ENCODE results near the gene PRTG. TPM values are rescaled to one million over a fixed set of nuclear protein-coding genes. Genes with fewer than 3 reads are reported as not detected.
A peak's percentile ranks its signal among the peaks of the same experiment; 100 is the strongest.

PRTG gene
- total RNA-seq, 4 donors from 2014 or later: 4.1 to 37.2 (median 23.3) TPM

DNA sequence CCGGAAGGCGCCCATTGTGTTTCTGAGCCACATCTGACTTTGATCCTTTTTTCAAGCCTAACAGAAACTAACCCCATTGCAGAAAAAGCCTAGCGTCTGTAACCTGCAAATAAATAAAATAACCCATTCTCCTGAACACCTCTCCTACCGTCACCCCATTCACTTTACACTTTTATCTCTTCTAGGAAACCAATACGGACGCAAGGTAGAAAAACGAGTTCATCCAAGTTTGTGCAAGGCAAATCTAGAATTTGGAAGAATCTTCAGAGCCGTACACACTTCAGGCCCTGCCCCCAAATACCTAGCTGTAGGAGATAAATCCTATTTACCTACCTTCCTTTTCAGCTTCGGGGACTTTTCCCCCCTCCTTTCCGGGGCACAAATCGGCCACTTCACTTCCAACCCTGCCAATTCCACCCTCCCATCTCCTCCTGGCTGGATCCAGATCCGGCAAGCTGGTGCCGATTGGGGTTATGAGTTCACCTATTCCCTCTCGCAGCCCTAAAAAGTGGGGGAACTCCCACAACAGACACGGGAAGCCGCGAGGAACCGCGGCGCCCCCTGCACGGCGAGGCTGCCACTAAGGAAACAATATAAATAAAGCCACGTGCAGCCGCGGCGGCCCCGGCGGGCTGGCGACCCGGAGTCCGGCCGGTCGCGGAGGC, 987 bp downstream of the PRTG start:
- TF ChIP-seq, protein P1, sequence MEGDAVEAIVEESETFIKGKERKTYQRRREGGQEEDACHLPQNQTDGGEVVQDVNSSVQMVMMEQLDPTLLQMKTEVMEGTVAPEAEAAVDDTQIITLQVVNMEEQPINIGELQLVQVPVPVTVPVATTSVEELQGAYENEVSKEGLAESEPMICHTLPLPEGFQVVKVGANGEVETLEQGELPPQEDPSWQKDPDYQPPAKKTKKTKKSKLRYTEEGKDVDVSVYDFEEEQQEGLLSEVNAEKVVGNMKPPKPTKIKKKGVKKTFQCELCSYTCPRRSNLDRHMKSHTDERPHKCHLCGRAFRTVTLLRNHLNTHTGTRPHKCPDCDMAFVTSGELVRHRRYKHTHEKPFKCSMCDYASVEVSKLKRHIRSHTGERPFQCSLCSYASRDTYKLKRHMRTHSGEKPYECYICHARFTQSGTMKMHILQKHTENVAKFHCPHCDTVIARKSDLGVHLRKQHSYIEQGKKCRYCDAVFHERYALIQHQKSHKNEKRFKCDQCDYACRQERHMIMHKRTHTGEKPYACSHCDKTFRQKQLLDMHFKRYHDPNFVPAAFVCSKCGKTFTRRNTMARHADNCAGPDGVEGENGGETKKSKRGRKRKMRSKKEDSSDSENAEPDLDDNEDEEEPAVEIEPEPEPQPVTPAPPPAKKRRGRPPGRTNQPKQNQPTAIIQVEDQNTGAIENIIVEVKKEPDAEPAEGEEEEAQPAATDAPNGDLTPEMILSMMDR (IDR thresholded peaks at IDR 0.05): no peak
- no peak for TF ChIP-seq POLR2A (IDR thresholded peaks at IDR 0.05)
- no peaks in the 10 kb centered on the region for H3K27me3 ChIP-seq
- peak overlapping the region; percentile 65 to 73 for H3K4me3 ChIP-seq
- H3K9me3 ChIP-seq: no peaks in the 10 kb centered on the region
- intact Hi-C loops (cut with DNase I; ENCODE audit: low total_unique reads): no loop called here
- H3K36me3 ChIP-seq: no peaks in the 10 kb centered on the region
- DNase-seq: peak in 1 of 2 donors; percentile 24
- H3K27ac ChIP-seq: peak overlapping the region; percentile 88 to 91
- no peaks in the 10 kb centered on the region for H3K4me1 ChIP-seq

GRCh38 chr15:55740981-55741832, 1.7 kb downstream of the PRTG start:
- no peaks in the 10 kb centered on the region for H3K36me3 ChIP-seq
- TF ChIP-seq POLR2A (IDR thresholded peaks at IDR 0.05): no peak
- TF ChIP-seq, protein P1 (IDR thresholded peaks at IDR 0.05): no peak
- intact Hi-C loops (cut with DNase I; ENCODE audit: low total_unique reads): no loop called here
- peak overlapping the region; percentile 88 to 91 for H3K27ac ChIP-seq
- H3K4me1 ChIP-seq: no peaks in the 10 kb centered on the region
- no peaks in the 10 kb centered on the region for H3K27me3 ChIP-seq
- no peaks in the 10 kb centered on the region for H3K9me3 ChIP-seq
- peak overlapping the region; percentile 65 to 73 for H3K4me3 ChIP-seq
- no peak for DNase-seq

- no peaks in the 10 kb centered on the region for H3K27me3 ChIP-seq
- no peaks in the 10 kb centered on the region for H3K36me3 ChIP-seq
- DNase-seq: no peak
- peak overlapping the region in 1 of 2 donors; percentile 73 for H3K4me3 ChIP-seq
- intact Hi-C loops (cut with DNase I; ENCODE audit: low total_unique reads): no loop called here
- no peaks in the 10 kb centered on the region for H3K4me1 ChIP-seq
- no peaks in the 10 kb centered on the region for H3K9me3 ChIP-seq
- TF ChIP-seq, protein P1 (IDR thresholded peaks at IDR 0.05): no peak
- no peak for TF ChIP-seq POLR2A (IDR thresholded peaks at IDR 0.05)
- peak overlapping the region; percentile 88 to 91 for H3K27ac ChIP-seq
These were observed 2.5 kb downstream of the PRTG start for GRCh38 chr15:55740359-55740878.

DNA sequence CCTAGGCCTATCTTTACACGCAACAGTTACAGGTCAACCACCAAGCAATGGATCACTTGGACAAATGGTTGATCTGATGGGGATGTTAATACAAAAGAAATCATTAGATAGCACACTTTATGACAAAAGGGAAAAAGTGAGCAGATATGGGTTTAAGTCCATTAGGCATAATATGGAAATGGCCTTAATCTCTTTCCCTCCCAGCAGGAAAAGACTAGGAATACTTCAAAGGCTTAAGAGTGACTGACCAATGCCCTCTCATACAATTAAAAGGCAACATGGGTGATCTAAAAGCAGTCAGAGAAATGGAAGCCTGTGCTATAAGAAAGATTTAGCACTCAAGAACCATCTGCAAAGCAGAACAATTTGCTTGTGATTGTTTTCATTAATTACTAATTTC, 3.3 kb downstream of the PRTG start:
- Histone ChIP-seq H3K4me1 (no peaks in the 10 kb centered on the region), H3K36me3 (no peaks in the 10 kb centered on the region), H3K27ac (no peak overlapping the region), H3K4me3 (no peak overlapping the region), H3K27me3 (no peaks in the 10 kb centered on the region), H3K9me3 (no peaks in the 10 kb centered on the region)
- no peak for DNase-seq
- intact Hi-C loops (cut with DNase I; ENCODE audit: low total_unique reads): no loop called here
- TF ChIP-seq, protein P1 (IDR thresholded peaks at IDR 0.05): no peak
- no peak for TF ChIP-seq POLR2A (IDR thresholded peaks at IDR 0.05)

GRCh38 chr15:55738715-55739114, 4.2 kb downstream of the PRTG start:
- TF ChIP-seq POLR2A (IDR thresholded peaks at IDR 0.05): no peak
- TF ChIP-seq, protein P1 (IDR thresholded peaks at IDR 0.05): no peak
- intact Hi-C loops (cut with DNase I; ENCODE audit: low total_unique reads): no loop called here
- no peak for DNase-seq
- no peaks in the 10 kb centered on the region for H3K36me3 ChIP-seq
- no peaks in the 10 kb centered on the region for H3K27me3 ChIP-seq
- H3K27ac ChIP-seq: peak overlapping the region in 1 of 2 donors; percentile 16
- H3K4me1 ChIP-seq: no peaks in the 10 kb centered on the region
- H3K4me3 ChIP-seq: no peak overlapping the region
- no peaks in the 10 kb centered on the region for H3K9me3 ChIP-seq

Data from uterus (tissue), 4 donors.